ENCODE results near the gene PPP2R5C.

DNA sequence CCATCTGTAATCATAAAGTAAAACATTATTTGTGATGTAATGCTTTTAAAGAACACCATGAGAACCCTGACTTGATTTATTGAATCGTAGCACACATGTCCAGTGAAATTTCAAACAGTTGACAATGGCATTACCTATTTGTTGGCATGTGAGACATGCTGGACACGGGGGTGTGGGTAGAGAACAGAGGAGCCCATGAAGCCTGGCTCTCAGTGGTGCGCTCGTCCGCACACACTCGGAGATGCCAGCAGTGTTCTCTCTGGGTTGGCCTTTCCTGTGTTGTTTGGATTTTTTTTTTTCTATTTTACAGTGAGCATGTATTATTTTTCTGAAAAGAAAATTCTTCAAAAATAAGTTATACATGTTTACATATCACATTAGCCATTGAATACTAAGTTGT is 78.2 kb downstream of the PPP2R5C start:
- no peak for TF ChIP-seq CTCF (IDR thresholded peaks at IDR 0.05)
- no peak for TF ChIP-seq POLR2A (IDR thresholded peaks at IDR 0.05)
